ENCODE results near the gene KAZN.

KAZN gene

DNA sequence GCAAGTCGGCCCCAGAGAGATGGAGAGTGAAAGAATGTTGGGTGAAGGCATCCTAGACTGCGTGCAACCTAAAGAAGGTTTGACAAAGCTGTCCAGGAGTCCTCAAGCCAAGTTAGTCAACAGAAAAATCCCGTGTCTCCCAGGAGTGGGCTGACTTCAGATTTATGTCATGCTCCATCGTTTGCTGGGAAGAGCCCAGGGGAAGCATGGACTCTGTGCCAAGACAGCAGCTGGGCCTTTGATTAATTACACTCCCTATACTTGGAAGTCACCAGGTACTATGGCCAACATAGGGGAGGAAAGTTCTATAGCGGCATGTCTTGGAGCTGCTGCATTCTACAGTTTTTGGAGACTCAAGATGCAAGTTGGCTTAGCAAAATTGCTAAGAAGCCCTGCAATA is 247.4 kb downstream of the KAZN start:
- DNase-seq (ENCODE audit: low read depth in 1 of 2, low spot score in 1 of 2): no peak

DNA sequence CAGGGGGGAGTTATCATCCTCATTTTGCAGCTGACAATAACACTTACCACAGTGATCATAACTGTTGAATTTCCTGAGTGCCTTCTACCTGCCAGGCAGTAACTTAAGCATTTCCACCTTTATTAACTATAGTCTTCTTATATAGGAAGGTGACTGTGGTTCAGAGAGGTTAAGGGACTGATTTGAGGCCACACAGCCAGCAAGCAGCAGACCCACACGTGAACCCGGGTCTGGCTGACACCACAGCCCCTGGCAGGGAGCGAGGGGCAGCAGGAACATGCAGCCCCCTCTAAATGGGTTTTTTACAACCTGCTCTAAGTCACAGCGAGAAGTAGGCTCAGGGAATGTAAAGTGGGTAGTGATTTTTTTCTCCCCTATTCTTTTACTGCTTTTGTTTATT is 248.2 kb downstream of the KAZN start:
- DNase-seq (ENCODE audit: low read depth in 1 of 2, low spot score in 1 of 2): no peak

DNA sequence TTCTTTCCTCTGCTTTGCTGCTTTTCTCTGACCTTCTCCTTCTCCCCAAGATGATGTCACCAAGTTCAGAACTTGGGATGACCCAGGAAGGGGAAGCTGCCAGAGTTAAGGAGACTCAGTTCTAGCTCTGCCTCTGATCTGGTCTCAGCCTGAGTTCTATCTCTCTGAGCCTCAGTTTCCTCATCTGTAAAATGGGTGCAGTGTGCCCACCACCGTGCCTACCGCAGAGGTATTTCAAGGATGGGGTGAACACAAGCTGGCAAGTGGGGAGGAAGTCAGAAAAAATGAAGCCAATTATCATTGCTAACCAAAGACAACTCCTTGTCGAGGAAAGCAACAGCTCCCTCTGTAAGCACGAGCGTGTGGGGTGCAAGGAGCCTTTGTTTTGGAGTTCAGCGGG is 249.7 kb downstream of the KAZN start:
- no peak for DNase-seq (ENCODE audit: low read depth in 1 of 2, low spot score in 1 of 2)

DNA sequence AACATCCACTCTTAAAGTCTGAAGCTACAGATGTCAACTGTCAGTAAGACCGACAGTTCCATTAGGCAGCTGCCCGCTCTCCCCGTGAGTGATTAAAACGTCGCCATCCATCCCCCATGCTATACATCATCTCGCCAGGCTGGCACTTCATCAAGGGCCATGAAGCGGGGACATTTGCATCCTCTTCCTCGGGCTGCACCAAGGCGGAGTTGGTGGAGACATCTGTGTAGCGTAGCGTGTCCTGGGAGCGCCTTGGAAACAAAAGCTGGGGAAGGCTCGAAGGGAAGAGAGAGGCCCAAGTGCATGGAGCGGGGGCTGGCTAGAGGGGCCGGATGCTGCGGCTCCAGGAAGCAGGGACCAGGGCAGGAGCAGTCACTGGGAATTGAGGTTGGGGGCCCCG is 250.1 kb downstream of the KAZN start:
- DNase-seq (ENCODE audit: low read depth in 1 of 2, low spot score in 1 of 2): no peak

DNA sequence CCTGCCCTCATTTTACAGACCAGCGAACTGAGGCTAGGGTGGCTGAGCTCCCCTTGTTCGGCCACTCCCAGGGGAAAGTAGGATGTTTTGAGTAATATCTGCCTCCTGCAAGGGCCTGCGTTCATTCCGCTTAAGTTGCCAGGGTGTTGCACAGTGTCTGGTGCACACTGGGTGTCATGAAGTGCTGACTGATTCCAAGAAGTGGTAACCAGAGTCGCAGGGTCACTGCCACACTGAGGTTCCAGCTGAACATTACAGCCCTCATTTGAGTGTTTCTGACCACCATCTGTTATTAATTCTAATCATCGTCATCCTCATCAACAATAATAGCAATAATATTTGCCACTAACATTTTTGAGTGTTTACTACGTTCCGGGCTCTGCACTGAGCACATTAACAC is 250.6 kb downstream of the KAZN start:
- DNase-seq (ENCODE audit: low read depth in 1 of 2, low spot score in 1 of 2): no peak

DNA sequence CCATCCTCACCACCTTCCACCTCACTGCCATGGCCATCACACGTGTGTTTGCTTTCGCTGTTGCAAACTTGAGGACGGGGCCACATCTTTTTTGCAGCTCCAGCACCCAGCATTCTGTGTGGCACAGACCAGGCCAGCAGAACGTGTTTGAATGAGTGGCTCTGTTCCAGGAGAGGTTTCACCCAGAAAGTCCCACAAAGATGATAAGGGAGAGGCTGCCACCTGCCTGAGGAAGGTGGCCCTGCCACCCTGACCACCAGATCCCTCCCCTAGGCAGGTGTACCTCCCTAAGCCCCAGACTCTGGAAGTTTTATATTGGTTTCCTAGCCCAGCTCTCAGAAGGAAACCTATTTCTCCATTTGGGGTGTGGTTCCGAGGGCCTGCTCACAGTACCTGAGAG is 252.1 kb downstream of the KAZN start:
- no peak for DNase-seq (ENCODE audit: low read depth in 1 of 2, low spot score in 1 of 2)

DNA sequence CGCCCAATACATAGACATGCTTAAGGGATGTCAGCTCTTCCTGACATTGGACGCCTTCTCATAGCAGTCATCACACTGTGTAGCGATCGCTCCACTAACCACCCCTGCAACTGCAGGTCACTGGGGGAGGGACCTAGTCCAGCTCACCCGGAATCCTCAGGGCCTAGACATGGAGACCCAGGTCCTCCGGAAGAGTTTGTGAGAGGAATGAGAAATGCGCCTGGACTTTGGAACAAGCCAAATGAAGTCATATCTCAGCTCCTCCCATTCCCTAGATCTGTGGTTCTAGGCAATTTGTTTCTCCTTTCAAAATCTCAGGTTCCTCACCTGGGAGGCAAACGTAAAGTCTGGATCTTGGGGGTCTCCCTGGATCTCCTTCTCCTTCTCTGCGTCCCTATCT is 253.3 kb downstream of the KAZN start:
- no peak for DNase-seq (ENCODE audit: low read depth in 1 of 2, low spot score in 1 of 2)

DNA sequence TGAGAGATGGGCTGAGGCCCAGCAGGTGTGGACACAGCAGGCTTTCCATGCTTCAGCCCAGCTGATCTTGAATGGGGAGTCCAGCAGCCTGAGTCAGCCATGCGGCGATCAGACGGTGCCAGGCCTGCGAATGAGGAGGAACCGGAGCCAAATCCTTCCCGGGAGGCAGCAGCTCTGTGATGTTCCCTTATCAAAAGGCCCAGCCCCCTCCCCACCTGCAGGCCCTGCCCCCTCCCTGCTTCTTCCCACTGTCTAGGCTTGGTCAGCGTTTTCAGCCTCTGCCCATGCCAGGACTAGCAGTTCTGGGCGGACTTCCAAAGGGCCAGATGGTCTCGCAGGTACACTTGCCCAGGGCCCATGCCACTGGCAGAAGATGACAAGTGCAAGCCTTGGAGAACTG is 253.8 kb downstream of the KAZN start:
- no peak for DNase-seq (ENCODE audit: low read depth in 1 of 2, low spot score in 1 of 2)

DNA sequence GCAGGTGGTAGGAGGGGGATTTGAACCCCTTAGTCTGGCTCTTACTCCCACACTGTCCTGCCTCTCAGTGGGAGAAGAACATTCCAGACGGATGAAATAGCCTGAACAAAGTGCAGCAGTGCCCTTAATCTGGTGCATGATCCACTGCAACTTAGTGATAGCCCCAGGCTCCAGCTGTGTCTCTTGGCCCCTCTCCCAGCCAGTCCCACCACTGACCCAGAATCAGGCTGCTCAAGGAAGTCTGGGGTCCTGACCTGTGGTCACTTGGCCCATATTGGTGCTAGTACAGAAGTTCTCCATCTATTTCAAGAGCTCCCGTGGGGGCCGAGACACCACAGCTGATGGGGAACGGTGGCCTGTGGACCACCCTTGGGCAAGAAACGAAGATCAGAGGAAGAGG is 255.0 kb downstream of the KAZN start:
- DNase-seq (ENCODE audit: low read depth in 1 of 2, low spot score in 1 of 2): no peak

DNA sequence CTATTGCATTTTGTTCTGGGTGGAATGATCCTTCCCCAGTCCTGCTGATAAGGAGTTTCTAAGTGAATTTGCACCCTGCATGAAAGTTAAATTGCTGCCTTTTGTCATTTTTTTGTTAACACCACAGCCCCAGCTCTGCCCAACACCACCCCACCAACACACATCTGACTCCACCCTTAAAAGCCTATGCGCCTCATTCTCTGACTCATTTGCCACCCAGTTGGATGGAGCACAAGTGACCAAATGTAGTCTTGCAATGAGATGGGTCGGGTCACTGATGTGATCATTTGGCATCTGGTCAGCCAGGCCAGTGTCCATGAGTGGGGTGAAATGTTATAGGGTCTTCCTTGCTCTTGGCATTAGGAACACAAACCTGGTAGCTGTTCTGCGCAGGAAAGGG is 256.8 kb downstream of the KAZN start:
- no peak for DNase-seq (ENCODE audit: low read depth in 1 of 2, low spot score in 1 of 2)

DNA sequence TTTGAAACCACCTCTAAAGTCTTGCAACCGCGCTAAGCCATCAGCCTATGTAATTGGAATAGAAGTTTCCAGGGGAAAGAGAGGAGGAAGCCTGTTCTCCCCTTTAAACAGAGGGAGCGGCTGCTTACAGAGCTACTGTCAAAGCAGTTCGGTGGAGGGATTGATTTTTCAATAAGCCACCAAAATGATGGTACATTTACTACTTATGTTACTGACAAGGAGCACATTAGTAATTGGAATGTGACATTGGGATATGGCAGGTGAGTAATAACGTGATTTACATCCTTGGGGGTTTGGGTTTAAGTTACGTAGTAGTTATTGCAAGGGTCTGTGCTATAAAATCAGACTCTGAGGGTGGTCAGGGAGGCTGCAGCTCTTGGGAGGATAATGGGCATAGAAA is 257.3 kb downstream of the KAZN start:
- no peak for DNase-seq (ENCODE audit: low read depth in 1 of 2, low spot score in 1 of 2)

DNA sequence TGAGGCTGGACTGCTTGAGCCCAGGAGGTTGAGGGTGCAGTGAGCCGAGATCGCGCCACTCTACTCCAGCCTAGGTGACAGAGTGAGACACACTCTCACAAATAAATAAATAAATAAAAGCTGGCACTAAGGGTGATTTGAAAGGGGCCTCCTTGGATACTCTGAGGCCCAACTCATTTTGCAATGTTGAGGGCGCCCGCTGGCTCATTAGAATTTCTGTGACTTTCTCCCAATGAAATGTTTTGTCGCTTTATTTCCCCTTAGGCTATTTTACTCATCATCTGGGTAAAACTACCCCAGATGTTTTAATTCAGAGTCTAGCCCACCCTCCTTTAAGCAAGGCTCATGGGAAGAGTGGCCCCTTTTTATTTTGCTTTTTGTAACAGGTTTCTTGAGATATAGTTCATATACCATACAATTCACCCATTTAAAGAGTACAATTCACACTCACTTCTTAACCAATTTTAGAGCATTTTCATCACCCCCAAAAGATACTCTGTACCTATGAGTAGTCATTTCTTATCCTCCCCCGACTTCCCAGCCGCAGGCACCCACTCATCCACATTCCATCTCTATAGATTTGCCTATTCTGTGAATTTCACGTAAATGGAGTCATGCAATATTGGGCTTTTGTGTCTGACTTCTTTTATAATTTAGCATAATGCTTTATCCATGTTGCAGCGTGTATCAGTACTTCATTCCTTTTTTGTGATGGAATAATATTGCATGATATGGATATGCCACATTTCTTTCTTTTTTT is 259.1 kb downstream of the KAZN start:
- no peak for DNase-seq (ENCODE audit: low read depth in 1 of 2, low spot score in 1 of 2)

DNA sequence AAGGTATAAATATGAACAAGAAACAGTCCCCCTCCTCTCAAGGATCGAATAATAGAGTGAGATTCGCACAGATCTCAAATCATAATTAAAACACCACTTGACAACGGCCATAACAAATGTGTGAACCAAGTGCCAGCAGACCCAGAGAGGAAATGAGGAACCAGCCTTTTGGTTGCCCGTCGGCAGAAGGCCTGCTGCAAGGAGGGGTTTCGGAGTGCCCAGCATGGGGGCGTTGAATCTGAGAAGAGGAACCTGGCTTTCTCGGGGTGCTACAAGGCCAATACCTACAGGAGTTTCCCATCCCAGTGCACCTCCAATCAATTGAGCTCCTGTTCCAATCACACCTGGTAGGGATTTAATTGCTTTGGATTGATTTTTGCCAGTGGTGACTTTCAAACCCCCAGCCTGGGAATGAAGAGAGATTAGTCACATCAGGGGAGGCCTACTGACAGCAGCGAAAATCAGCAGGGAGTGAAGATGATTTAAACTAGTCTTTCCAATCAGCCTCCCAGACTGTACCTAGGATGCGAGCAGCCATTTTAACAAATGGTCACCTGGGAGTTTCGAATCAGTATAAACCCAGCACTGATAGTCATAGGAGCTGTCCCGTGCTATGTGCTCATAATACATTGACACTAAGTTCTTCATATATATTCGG is 263.8 kb downstream of the KAZN start:
- no peak for DNase-seq (ENCODE audit: low read depth in 1 of 2, low spot score in 1 of 2)

DNA sequence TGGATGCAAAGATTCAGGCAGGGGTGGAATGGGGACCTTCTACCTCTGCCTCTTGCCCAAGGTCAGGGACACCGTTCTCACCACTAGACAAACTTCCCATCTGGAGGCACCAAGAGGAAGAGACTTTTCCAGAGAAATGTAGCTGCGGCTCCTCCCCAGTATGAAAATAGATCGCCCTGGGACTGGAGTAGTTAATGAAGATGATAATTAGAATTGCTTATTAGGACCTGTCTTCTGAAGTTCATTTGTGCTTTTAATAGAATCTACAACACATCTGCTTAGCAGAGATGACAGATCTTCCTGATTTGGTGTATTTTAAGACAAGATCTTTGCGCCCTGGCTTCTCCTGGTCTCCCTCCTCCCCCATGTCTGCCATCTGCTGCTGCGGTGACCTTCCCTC is 266.6 kb downstream of the KAZN start:
- DNase-seq (ENCODE audit: low read depth in 1 of 2, low spot score in 1 of 2): no peak

DNA sequence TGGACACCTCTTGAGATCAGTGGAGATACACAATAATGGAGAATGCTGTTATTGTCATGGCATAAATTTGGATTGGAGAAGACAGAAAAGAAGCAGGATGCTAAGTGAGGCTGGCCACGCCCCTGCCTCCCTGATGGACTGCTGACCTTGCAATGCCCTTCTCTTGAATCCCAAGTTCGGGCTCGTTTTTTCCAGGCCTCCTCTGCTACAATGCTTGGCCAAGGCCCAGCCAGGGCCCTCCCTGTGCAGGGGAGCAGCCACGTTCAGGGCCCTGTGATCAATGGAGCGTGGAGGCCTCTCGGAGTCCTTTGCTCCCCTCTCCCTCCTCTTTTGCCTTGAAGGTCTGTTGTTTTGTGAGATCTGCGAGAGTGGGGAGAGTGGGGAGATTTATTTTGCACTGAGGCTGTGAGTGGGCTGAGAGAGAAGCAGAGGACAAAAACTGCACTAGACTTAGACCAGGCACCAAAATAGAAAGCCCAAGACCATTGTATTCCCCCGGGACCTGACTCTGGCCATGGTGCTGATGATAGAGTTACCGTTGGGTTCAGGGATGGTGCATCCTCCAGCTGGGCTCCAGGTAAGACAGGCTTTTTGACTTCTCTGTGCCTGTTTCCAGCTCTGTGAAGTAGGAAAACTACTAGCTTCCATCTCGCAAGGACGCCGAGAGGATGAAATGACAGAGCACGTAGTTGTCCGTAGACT is 268.6 kb downstream of the KAZN start:
- no peak for DNase-seq (ENCODE audit: low read depth in 1 of 2, low spot score in 1 of 2)

DNA sequence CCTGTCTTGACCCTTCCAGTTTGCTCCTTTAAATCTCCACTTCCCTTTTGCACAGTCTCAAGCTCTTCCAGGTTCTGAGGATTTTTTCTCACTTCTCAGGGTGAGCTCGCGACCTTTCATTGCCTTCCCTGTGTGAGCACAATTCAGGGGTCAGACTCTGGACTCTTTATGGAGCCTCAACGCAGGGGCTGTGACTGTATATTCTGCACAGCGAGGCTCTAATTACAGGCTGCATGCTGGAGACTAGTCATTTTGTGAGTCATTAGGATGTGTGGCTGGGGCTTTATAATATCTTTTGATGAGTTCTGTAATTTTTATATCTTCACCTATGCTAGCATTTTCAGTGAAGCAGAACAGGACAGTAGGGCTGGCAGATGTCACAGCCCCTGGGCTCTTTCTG is 270.7 kb downstream of the KAZN start:
- no peak for DNase-seq (ENCODE audit: low read depth in 1 of 2, low spot score in 1 of 2)

DNA sequence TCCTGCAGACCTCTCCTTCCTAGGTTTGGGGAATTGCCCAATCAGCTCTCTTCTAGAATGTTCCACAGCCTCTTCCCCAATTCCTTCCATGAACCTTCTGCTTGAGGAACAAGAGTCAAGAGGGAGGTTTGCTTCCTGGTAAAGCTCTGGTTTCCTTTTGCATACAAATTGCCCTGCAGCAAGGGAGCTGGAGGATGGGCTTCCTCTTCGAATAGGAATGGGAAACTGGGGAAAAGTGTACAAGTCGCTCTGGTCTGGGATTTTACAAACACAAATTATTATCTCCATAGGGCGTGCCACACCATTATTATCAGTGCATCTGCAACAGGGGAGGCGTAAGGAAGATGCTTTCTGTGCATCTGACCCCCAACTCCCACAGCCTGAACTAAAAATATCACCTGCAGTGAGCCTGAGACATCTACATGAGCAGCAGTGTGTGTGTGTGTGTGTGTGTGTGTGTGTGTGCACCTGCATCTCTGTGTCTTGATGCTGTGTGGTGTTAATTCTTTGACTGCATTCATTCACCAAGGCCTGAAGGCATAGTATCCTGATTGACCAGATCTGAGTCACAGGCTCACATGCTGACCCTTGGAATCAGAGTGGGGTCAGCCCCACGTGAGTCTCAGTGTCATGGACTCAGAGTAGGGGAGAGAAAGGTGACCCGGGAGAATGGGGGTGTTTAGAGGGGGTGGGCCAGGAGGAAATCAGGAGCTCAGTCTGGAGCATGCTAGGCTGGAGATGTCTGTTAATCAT is 272.9 kb downstream of the KAZN start:
- DNase-seq (ENCODE audit: low read depth in 1 of 2, low spot score in 1 of 2): no peak

DNA sequence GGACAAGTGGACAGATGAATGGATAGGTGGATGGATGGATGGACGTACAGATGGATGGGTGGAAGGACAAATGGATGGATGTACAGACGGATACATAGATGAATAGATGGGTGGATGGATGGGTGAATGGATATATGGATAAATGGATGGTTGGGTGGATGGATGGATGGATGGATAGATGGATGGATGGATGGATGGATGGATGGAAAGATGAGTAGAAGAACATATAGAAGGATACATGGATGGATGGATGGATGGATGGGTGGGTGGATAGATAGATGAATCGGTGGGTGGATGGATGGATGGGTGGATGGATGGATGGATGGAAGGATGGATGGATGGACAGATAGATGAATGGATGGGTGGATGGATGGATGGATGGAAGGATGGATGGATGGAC is 274.3 kb downstream of the KAZN start:
- DNase-seq (ENCODE audit: low read depth in 1 of 2, low spot score in 1 of 2): no peak

DNA sequence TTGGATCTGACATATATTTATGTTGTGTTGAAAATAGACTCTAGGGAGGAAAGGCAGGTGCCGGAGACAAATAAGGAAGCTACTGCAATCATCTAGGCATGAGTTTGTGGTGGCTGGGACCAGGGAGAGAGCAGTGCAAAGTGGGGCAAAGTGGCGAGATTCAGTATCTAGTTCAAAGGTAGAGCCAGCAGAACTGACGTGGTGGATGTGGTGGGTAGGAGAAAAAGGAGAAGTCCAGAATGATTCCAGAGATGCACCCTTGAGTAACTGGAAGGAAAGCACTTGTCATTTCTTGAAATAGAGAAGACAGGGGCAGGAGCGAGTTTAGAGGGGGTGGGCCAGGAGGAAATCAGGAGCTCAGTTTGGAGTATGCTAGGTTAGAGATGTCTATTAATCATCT is 275.2 kb downstream of the KAZN start:
- no peak for DNase-seq (ENCODE audit: low read depth in 1 of 2, low spot score in 1 of 2)

DNA sequence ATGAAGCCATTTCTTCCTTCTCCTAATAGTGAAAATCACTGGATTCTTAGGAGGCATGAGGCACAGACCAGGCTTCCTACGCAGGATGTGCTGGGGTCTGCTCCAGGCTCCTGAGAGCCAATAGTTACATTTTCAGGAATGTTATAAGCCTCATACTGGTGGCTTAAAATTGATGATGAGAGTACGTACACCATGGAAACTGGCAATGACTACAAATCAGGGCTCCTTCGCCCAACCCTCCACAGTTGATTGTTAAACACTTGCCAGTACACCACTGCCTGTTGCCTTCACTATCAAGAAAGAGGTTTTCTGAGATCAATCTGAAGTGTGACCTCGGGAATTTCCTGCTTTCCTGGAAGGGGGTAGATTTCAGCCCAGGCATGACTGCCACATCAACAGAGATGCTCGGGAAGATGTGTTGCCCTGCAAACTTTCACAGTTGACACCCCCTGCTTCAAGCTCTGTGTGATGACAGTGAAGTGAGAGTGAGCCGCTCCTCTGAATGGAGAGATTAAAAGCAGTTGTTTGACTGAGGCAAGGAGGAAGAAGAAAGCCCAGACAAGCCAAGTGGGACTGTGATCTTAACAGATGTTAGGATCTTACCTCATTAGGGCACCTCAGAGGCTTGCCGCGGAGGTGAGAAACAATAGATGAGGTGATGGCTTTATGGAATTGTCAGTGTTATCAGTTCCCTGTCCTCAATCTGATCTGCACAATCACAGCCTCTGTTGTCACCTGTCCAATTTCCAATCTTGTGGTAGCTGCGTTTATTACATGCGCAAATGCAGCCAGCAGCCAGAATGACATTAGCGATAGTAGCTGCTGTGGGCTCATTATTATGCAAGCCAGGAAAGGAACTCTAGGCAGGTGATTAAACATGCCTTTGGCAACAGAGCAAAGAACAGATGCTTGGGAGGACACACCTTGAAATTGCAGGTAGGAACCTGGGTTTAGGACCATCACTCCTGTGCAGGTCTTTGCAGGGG is 277.3 kb downstream of the KAZN start:
- DNase-seq (ENCODE audit: low read depth in 1 of 2, low spot score in 1 of 2): no peak

DNA sequence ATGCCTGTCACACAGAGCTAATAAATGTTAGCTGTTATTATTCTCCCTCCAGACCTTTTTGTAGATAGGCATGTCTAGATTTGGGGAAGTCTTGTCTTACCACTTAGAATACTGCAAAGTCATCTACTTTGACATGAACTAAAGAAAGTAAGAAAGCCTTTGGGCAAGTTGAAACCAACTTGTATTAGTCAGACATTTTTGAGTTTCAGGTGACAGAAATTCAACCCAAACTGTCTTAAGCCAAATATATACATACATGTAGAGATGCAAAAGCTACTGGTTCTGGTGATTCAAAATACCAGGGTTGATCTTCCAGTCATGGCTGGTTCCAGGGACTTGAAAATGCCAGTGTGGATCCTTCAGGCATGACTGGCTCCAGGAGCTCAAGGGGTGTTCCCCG is 278.3 kb downstream of the KAZN start:
- no peak for DNase-seq (ENCODE audit: low read depth in 1 of 2, low spot score in 1 of 2)
